ENCODE results near the gene SLC6A6. TPM values are rescaled to one million over a fixed set of nuclear protein-coding genes. Genes with fewer than 3 reads are reported as not detected.

Gene SLC6A6
- total RNA-seq, 1 donor from 2014 or later = 35.4 TPM

GRCh38 chr3:14488286-14489041 lies 86.1 kb downstream of the SLC6A6 start:
- TF ChIP-seq CTCF (IDR thresholded peaks at IDR 0.05; ENCODE audit: borderline replicate concordance) = no peak
- Histone ChIP-seq H3K9me3 (replicated peaks) (no peaks in the 10 kb centered on the region), H3K27me3 (ENCODE audit: low read depth) (no peaks in the 10 kb centered on the region), H3K27ac (replicated peaks) (peak overlapping the region; percentile 40), H3K36me3 (peaks cover 18% of the 10 kb centered on the region), H3K4me1 (peaks cover 25% of the 10 kb centered on the region), H3K4me3 (no peak overlapping the region)
- DNase-seq = no peak
- intact Hi-C loops (cut with micrococcal nuclease) = no loop called here

GRCh38 chr3:14489641-14490040 lies 87.2 kb downstream of the SLC6A6 start:
- no peak overlapping the region for H3K4me3 ChIP-seq
- peaks cover 29% of the 10 kb centered on the region for H3K36me3 ChIP-seq
- peak overlapping the region; percentile 40 for H3K27ac ChIP-seq (replicated peaks)
- H3K4me1 ChIP-seq = peaks cover 23% of the 10 kb centered on the region
- intact Hi-C loops (cut with micrococcal nuclease) = no loop called here
- no peak for TF ChIP-seq CTCF (IDR thresholded peaks at IDR 0.05; ENCODE audit: borderline replicate concordance)
- H3K9me3 ChIP-seq (replicated peaks) = no peaks in the 10 kb centered on the region
- DNase-seq = no peak
- no peaks in the 10 kb centered on the region for H3K27me3 ChIP-seq (ENCODE audit: low read depth)

- Histone ChIP-seq H3K27ac (replicated peaks) (peak overlapping the region; percentile 8), H3K4me1 (peaks cover 23% of the 10 kb centered on the region), H3K27me3 (ENCODE audit: low read depth) (no peaks in the 10 kb centered on the region), H3K9me3 (replicated peaks) (no peaks in the 10 kb centered on the region), H3K4me3 (no peak overlapping the region), H3K36me3 (peaks cover 30% of the 10 kb centered on the region)
- no peak for TF ChIP-seq CTCF (IDR thresholded peaks at IDR 0.05; ENCODE audit: borderline replicate concordance)
- intact Hi-C loops (cut with micrococcal nuclease) = no loop called here
- DNase-seq = no peak
Observed at GRCh38 chr3:14490255-14490654, 87.8 kb downstream of the SLC6A6 start.

- peaks cover 30% of the 10 kb centered on the region for H3K36me3 ChIP-seq
- DNase-seq = no peak
- intact Hi-C loops (cut with micrococcal nuclease) = no loop called here
- no peak for TF ChIP-seq CTCF (IDR thresholded peaks at IDR 0.05; ENCODE audit: borderline replicate concordance)
- no peak overlapping the region for H3K27ac ChIP-seq (replicated peaks)
- no peaks in the 10 kb centered on the region for H3K27me3 ChIP-seq (ENCODE audit: low read depth)
- no peak overlapping the region for H3K4me3 ChIP-seq
- no peaks in the 10 kb centered on the region for H3K9me3 ChIP-seq (replicated peaks)
- H3K4me1 ChIP-seq = peaks cover 23% of the 10 kb centered on the region
Observed at GRCh38 chr3:14490831-14491230, 88.4 kb downstream of the SLC6A6 start.

GRCh38 chr3:14491396-14492190 lies 89.2 kb downstream of the SLC6A6 start:
- peaks cover 30% of the 10 kb centered on the region for H3K36me3 ChIP-seq

More at GRCh38 chr3:14491396-14492190, 89.2 kb downstream of the SLC6A6 start:
- Histone ChIP-seq H3K27ac (replicated peaks) (no peak overlapping the region), H3K4me1 (peaks cover 23% of the 10 kb centered on the region), H3K27me3 (ENCODE audit: low read depth) (no peaks in the 10 kb centered on the region), H3K4me3 (no peak overlapping the region), H3K9me3 (replicated peaks) (no peaks in the 10 kb centered on the region)
- no peak for TF ChIP-seq CTCF (IDR thresholded peaks at IDR 0.05; ENCODE audit: borderline replicate concordance)
- DNase-seq = no peak
- intact Hi-C loops (cut with micrococcal nuclease) = no loop called here

All from left ventricle myocardium inferior (tissue), 1 donor.